Gastroesophageal sphincter (tissue), 4 donors: Measurements from ENCODE around the gene TAOK3. TPM values are rescaled to one million over a fixed set of nuclear protein-coding genes. Genes with fewer than 3 reads are reported as not detected.

Experiments used
- ATAC-seq: fragments of 150-250 bp; one replicate; pipeline ENCODE4 v1.9.1; 2016; ENCODE audit warnings: mild to moderate bottlenecking, moderate library complexity
- H3K27ac ChIP-seq, 4 donors: fragments of 200-600 bp; sonication (generic) in 3 of 4; 1 replicate in 3 of 4; 2 replicates in 1 of 4; pipeline ENCODE4 v1.5.1; 2016 to 2019
- H3K27me3 ChIP-seq: fragments of 200-600 bp; sonication (generic); one replicate; pipeline ENCODE4 v1.5.1; 2019
- H3K36me3 ChIP-seq, 2 donors: fragments of 200-600 bp; sonication (generic); one replicate each; pipeline ENCODE4 v1.5.1; 2019; ENCODE audit warnings: control low read depth in 1 of 2
- H3K4me1 ChIP-seq, 3 donors: fragments of 200-600 bp; sonication (generic); 1 replicate in 2 of 3; 2 replicates in 1 of 3; pipeline ENCODE4 v1.5.1; 2016 to 2019; ENCODE audit warnings: control low read depth in 2 of 3
- H3K4me3 ChIP-seq, 2 donors: fragments of 200-600 bp; sonication (generic); one replicate each; pipeline ENCODE4 v1.5.1; 2019; ENCODE audit warnings: mild to moderate bottlenecking in 1 of 2, moderate library complexity in 1 of 2
- H3K9me3 ChIP-seq, 3 donors: fragments of 200-600 bp; sonication (generic); one replicate each; pipeline ENCODE4 v1.5.1; 2017 to 2019; ENCODE audit warnings: control low read depth in 2 of 3
- CTCF ChIP-seq, 4 experiments: fragments of 200-600 bp in 2 of 4; fragments of 450-650 bp in 2 of 4; sonication (generic) in 1 of 4; IDR thresholded peaks; one replicate each; pipeline ENCODE4 v1.5.1; 2017 to 2019; ENCODE audit warnings: antibody characterized with exemption in 4 of 4, mild to moderate bottlenecking in 2 of 4, moderate library complexity in 2 of 4
- EP300 ChIP-seq: sonication (generic); formaldehyde crosslinking; IDR thresholded peaks from one replicate; pipeline ENCODE4 v1.6.1; 2017; ENCODE audit warnings: antibody characterized with exemption, mild to moderate bottlenecking
- POLR2A ChIP-seq, 2 donors: fragments of 450-650 bp; IDR thresholded peaks; one replicate each; pipeline ENCODE4 v1.6.1; 2017; ENCODE audit warnings: antibody characterized with exemption in 2 of 2, mild to moderate bottlenecking in 2 of 2, moderate library complexity in 1 of 2
- POLR2AphosphoS5 ChIP-seq: sonication (generic); formaldehyde crosslinking; IDR thresholded peaks from one replicate; pipeline ENCODE4 v1.6.1; 2017; ENCODE audit warnings: antibody characterized with exemption
- WGBS, 2 donors: methylation state at CpG; one replicate each; pipeline ENCODE4 v1.1.5; 2018; ENCODE audit warnings: low coverage in 1 of 2; 5-methylcytosine and 5-hydroxymethylcytosine counted together
- total RNA-seq, 4 donors: library from RNA; depleted of rRNA; stranded (reverse); fragments of >200 nt; gene quantifications; one replicate each; pipeline ENCODE4 v1.1.0, GENCODE V29; 2016

TAOK3 gene
- total RNA-seq, 4 donors from 2014 or later, result 26.9 to 55.0 (median 36.7) TPM

- ATAC-seq, result no peak
- 0 to 1% methylated on average over 12 to 16 of the region's 22 CpGs for WGBS, 2 donors
- peaks cover 0 to 53% (median 7%) of the 10 kb centered on the region in 3 donors for H3K4me1 ChIP-seq
- no peaks in the 10 kb centered on the region for H3K9me3 ChIP-seq
- no peaks in the 10 kb centered on the region for H3K27me3 ChIP-seq
- peak overlapping the region; percentile 70 to 97 (median 93) for H3K27ac ChIP-seq
- TF ChIP-seq POLR2A (IDR thresholded peaks at IDR 0.05), result no peak
- H3K36me3 ChIP-seq, result peaks cover 0 to 37% of the 10 kb centered on the region in 2 donors
- peak overlapping the region; percentile 81 to 99 for H3K4me3 ChIP-seq
Observed at GRCh38 chr12:118377021-118377883, 4.5 kb upstream of the TAOK3 start.

- H3K27me3 ChIP-seq, result no peaks in the 10 kb centered on the region
- peak within 1 kb of the TSS; percentile 70 to 97 (median 93) for H3K27ac ChIP-seq
- H3K9me3 ChIP-seq, result no peaks in the 10 kb centered on the region
- WGBS, 2 donors, result 0% methylated on average over 1 of the region's 102 CpGs; no CpG with 5 or more reads in 1 of the 2 donors
- H3K4me3 ChIP-seq, result peak within 1 kb of the TSS; percentile 81 to 99
- peaks cover 0 to 28% of the 10 kb centered on the region in 2 donors for H3K36me3 ChIP-seq
- TF ChIP-seq POLR2A (IDR thresholded peaks at IDR 0.05), result peak in 1 of 2 donors; percentile 41
- peak; percentile 89 to 99 (median 98) for TF ChIP-seq CTCF (IDR thresholded peaks at IDR 0.05)
- no peak for TF ChIP-seq EP300
- peak; percentile 56 for TF ChIP-seq POLR2AphosphoS5
- H3K4me1 ChIP-seq, result peaks cover 0 to 61% (median 7%) of the 10 kb centered on the region in 3 donors
- peak; percentile 48 for ATAC-seq
Observed at GRCh38 chr12:118376089-118377020, 3.6 kb upstream of the TAOK3 start, which contains the start of gene SUDS3. Gene SUDS3, plus strand, starts transcription at chr12:118376555. Its CDS starts 137 bp downstream, at chr12:118376692.

- peak overlapping the region in 1 of 2 donors; percentile 99 for H3K4me3 ChIP-seq
- 56 to 70% methylated on average over 7 to 10 of the region's 10 CpGs for WGBS, 2 donors
- H3K4me1 ChIP-seq, result peaks cover 0 to 71% (median 10%) of the 10 kb centered on the region in 3 donors
- TF ChIP-seq POLR2A (IDR thresholded peaks at IDR 0.05) (no peak), EP300 (no peak), POLR2AphosphoS5 (no peak), CTCF (IDR thresholded peaks at IDR 0.05) (no peak)
- no peaks in the 10 kb centered on the region for H3K9me3 ChIP-seq
- H3K36me3 ChIP-seq, result peaks cover 0 to 17% of the 10 kb centered on the region in 2 donors
- H3K27me3 ChIP-seq, result no peaks in the 10 kb centered on the region
- H3K27ac ChIP-seq, result peak overlapping the region; percentile 70 to 97 (median 93)
- ATAC-seq, result no peak
Observed at GRCh38 chr12:118375348-118375747, 2.6 kb upstream of the TAOK3 start.

GRCh38 chr12:118374909-118375308 lies 2.2 kb upstream of the TAOK3 start:
- Histone ChIP-seq H3K9me3 (no peaks in the 10 kb centered on the region), H3K27ac (peak overlapping the region in 3 of 4 donors; percentile 91 to 97 (median 95)), H3K36me3 (peaks cover 0 to 13% of the 10 kb centered on the region in 2 donors), H3K4me1 (peaks cover 0 to 76% (median 11%) of the 10 kb centered on the region in 3 donors), H3K4me3 (no peak overlapping the region), H3K27me3 (no peaks in the 10 kb centered on the region)
- WGBS, 2 donors, result 50 to 52% methylated on average over 5 of the region's 5 CpGs
- ATAC-seq, result no peak
- TF ChIP-seq POLR2A (IDR thresholded peaks at IDR 0.05) (no peak), EP300 (no peak), CTCF (IDR thresholded peaks at IDR 0.05) (no peak), POLR2AphosphoS5 (no peak)
